Measurements from ENCODE around the gene RAG2.

RAG2 gene

DNA sequence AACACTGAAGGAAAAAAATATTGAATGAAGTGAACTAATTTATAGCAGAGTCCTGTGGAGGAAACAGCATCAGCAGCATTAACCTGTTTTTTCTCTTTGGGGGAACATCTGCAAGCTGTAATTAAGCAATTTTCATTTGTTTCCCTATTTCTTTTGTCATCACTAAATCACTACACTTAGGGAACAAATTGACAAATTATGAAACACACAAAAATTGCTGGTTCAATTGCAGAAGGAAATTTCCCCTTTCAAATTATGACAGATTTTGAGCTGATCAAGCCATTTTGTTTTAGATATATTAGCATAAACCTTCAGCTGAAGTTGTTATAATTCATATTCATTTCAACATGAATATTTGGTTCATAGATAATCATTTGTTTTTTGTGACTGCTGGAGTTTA, 22.2 kb upstream of the RAG2 start:
- Histone ChIP-seq H3K4me1 (ENCODE audit: insufficient read depth, poor library complexity, severe bottlenecking) (no peaks in the 10 kb centered on the region), H3K27ac (ENCODE audit: poor library complexity, severe bottlenecking) (no peak overlapping the region), H3K27me3 (ENCODE audit: insufficient read depth, poor library complexity, severe bottlenecking) (no peaks in the 10 kb centered on the region), H3K9me3 (ENCODE audit: severe bottlenecking) (no peaks in the 10 kb centered on the region), H3K36me3 (ENCODE audit: low read depth) (no peaks in the 10 kb centered on the region), H3K4me3 (ENCODE audit: severe bottlenecking) (no peak overlapping the region)
- DNase-seq (ENCODE audit: low spot score) (no peak), ATAC-seq (ENCODE audit: low read depth) (no peak)
- no peak for TF ChIP-seq CTCF (IDR thresholded peaks at IDR 0.05; ENCODE audit: poor library complexity, severe bottlenecking)

GRCh38 chr11:36619502-36619901, 21.5 kb upstream of the RAG2 start:
- no peak for TF ChIP-seq CTCF (IDR thresholded peaks at IDR 0.05; ENCODE audit: poor library complexity, severe bottlenecking)
- no peaks in the 10 kb centered on the region for H3K9me3 ChIP-seq (ENCODE audit: severe bottlenecking)
- ATAC-seq (ENCODE audit: low read depth) (no peak), DNase-seq (ENCODE audit: low spot score) (no peak)
- H3K4me3 ChIP-seq (ENCODE audit: severe bottlenecking), result no peak overlapping the region
- no peaks in the 10 kb centered on the region for H3K27me3 ChIP-seq (ENCODE audit: insufficient read depth, poor library complexity, severe bottlenecking)
- no peak overlapping the region for H3K27ac ChIP-seq (ENCODE audit: poor library complexity, severe bottlenecking)
- no peaks in the 10 kb centered on the region for H3K4me1 ChIP-seq (ENCODE audit: insufficient read depth, poor library complexity, severe bottlenecking)
- no peaks in the 10 kb centered on the region for H3K36me3 ChIP-seq (ENCODE audit: low read depth)

GRCh38 chr11:36618363-36619047, 20.5 kb upstream of the RAG2 start:
- H3K4me3 ChIP-seq (ENCODE audit: severe bottlenecking), result no peak overlapping the region
- ATAC-seq (ENCODE audit: low read depth) (no peak), DNase-seq (ENCODE audit: low spot score) (no peak)
- no peaks in the 10 kb centered on the region for H3K9me3 ChIP-seq (ENCODE audit: severe bottlenecking)
- H3K36me3 ChIP-seq (ENCODE audit: low read depth), result no peaks in the 10 kb centered on the region
- no peak for TF ChIP-seq CTCF (IDR thresholded peaks at IDR 0.05; ENCODE audit: poor library complexity, severe bottlenecking)
- no peaks in the 10 kb centered on the region for H3K4me1 ChIP-seq (ENCODE audit: insufficient read depth, poor library complexity, severe bottlenecking)
- H3K27ac ChIP-seq (ENCODE audit: poor library complexity, severe bottlenecking), result no peak overlapping the region
- no peaks in the 10 kb centered on the region for H3K27me3 ChIP-seq (ENCODE audit: insufficient read depth, poor library complexity, severe bottlenecking)

DNA sequence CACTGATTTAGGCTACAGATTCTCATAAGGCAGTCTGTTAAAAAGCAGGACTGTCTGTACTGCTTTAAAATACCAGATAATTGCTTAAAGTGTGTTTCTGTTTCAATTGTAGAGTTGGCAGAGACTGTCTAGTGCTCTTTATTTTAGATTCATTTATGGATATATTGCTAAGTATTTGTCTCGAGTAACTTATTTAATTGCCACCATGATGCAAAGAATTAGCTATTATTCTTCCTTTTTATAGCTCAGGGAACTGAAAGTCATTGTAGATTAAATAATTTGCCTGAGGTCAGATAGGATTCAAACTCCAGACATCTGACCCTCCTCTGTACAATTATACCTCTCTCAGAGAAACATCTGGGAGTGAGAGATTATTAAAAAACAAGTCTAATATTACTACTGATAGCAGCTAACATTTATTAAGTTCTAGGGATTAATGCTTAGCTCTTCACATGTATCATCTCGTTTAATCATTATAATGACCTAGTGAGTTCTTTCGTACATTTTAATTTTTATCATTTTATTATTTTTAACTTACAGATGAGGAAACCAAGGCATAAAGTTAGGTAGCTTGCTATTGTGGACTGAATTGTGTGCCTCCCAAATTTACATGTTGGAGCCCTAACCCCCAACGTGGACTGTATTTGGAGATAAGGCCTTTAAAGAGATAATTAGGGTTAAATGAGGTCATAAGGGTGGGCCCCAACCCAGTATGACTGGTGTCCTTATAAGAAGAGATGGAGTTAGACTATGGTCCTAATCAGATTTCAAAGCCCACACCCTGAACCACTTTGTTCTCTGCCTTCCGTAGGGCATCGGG, 19.7 kb upstream of the RAG2 start:
- Histone ChIP-seq H3K4me1 (ENCODE audit: insufficient read depth, poor library complexity, severe bottlenecking) (no peaks in the 10 kb centered on the region), H3K27ac (ENCODE audit: poor library complexity, severe bottlenecking) (no peak overlapping the region), H3K4me3 (ENCODE audit: severe bottlenecking) (no peak overlapping the region), H3K36me3 (ENCODE audit: low read depth) (no peaks in the 10 kb centered on the region), H3K9me3 (ENCODE audit: severe bottlenecking) (no peaks in the 10 kb centered on the region), H3K27me3 (ENCODE audit: insufficient read depth, poor library complexity, severe bottlenecking) (no peaks in the 10 kb centered on the region)
- ATAC-seq (ENCODE audit: low read depth) (no peak), DNase-seq (ENCODE audit: low spot score) (no peak)
- TF ChIP-seq CTCF (IDR thresholded peaks at IDR 0.05; ENCODE audit: poor library complexity, severe bottlenecking), result no peak

GRCh38 chr11:36615826-36616225, 17.8 kb upstream of the RAG2 start:
- no peak overlapping the region for H3K27ac ChIP-seq (ENCODE audit: poor library complexity, severe bottlenecking)
- no peaks in the 10 kb centered on the region for H3K27me3 ChIP-seq (ENCODE audit: insufficient read depth, poor library complexity, severe bottlenecking)
- no peak for ATAC-seq (ENCODE audit: low read depth)

More at GRCh38 chr11:36615826-36616225, 17.8 kb upstream of the RAG2 start:
- DNase-seq (ENCODE audit: low spot score), result no peak
- no peaks in the 10 kb centered on the region for H3K4me1 ChIP-seq (ENCODE audit: insufficient read depth, poor library complexity, severe bottlenecking)
- H3K36me3 ChIP-seq (ENCODE audit: low read depth), result no peaks in the 10 kb centered on the region
- no peak for TF ChIP-seq CTCF (IDR thresholded peaks at IDR 0.05; ENCODE audit: poor library complexity, severe bottlenecking)
- H3K9me3 ChIP-seq (ENCODE audit: severe bottlenecking), result no peaks in the 10 kb centered on the region
- H3K4me3 ChIP-seq (ENCODE audit: severe bottlenecking), result no peak overlapping the region

All from RWPE2 (cell line).